DMS53 (cell line): Measurements from ENCODE around the gene PTPRN2.
"Not testable (repeated sequence)": the region's sequence is repeated elsewhere in the genome, so short reads cannot be mapped to it uniquely, and the experiment has no call there.

Experiments
- DNase-seq: peaks from one replicate; lab custom pipeline; 2025; lab: John Stamatoyannopoulos, UW

The PTPRN2 gene

GRCh38 chr7:158516524-158516923 lies 71.1 kb downstream of the PTPRN2 start:
- DNase-seq = no peak

DNA sequence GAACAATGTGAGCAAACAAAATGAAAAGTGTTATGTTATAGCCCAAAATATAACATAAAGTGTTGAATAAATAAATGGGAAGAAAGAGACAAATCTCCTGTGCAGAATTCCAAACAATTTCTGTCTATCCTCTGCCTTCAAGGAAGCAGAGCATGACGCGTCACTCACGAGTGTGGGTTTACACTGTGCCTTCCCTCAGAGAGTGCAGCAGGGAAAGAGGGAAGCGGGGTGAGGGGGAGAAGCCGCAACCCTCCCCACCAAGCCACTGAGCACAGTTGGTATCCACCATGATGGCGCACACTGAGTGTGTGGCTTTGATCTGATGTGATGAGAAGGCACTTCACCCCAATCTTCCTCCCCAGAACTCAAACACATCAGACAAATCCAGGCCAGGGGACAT lies 74.8 kb downstream of the PTPRN2 start:
- no peak for DNase-seq

GRCh38 chr7:158512042-158512441 lies 75.6 kb downstream of the PTPRN2 start:
- DNase-seq = no peak

GRCh38 chr7:158508802-158509385 lies 78.7 kb downstream of the PTPRN2 start:
- no peak for DNase-seq

DNA sequence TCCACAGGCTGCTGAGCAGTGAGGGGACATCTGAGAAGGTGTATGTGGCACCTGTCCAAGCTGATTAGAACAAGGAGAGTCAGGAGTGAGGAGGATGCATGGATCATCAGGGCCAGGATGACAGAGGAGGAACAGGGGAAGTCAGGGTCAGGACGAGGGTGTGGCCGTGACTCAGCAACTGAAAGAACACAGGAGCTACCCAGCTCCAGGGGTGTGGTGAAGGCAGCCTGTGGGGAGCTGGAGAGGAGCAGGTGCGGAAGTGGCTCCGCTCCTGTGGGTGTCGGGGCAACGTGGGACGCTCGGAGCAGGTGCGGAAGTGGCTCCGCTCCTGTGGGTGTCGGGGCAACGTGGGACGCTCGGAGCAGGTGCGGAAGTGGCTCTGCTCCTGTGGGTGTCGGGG lies 79.3 kb downstream of the PTPRN2 start:
- DNase-seq = not testable (repeated sequence)

DNA sequence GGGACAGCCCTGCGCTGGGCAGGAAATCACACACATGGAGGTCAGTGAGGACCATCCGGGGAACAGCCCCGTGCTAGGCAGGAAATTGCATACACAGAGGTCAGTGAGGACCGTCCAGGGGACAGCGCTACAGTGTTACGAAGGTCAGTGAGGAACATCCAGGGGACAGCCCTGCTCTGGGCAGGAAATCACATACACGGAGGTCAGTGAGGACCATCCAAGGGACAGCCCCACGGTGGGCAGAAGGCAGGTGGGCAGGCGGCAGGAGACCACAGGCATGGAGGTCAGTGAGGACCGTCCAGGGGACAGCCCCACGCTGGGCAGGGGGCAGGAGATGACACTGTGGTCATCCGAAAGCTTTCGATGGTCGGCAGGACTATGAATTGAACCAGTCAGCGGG lies 79.7 kb downstream of the PTPRN2 start:
- no peak for DNase-seq

GRCh38 chr7:158507175-158507574 lies 80.4 kb downstream of the PTPRN2 start:
- not testable (repeated sequence) for DNase-seq

DNA sequence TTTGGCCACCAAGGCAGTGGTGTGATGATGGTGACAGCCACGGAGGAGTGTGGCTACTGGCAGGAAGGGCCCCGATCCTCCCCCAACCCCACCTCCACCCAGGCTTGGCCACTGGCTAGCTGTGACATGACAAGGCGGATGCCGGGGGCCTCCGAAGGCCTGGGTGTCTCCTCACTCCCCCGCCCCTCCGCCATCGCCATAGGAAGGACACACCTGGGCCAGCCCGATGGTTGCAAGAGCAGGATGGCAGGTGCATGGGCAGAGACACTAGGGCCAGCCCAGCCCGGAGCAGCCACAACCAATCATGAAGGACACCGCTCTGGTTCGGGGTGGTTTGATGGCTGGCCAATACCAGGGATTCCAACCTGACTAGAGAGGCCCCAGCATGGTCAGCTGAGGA lies 81.0 kb downstream of the PTPRN2 start:
- DNase-seq = no peak

DNA sequence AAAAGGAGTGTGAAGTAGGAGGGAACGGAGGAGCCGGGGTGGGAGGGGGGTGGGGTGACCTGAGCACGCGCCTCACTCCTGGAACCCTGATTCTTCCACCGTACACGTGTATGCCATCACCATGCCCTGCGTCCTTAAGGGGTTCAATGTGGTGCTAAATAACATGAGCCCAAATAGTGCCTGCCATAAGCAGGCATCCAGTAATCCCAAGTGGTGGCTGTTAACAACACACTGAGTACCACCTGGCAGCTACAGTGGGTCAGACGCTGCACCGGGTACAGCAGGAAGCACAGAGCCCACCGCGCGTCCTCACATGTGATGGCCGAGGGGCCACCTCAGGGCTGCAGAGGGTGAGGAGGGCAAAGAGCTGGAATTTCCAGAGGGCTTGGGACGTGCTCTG lies 81.9 kb downstream of the PTPRN2 start:
- no peak for DNase-seq

DNA sequence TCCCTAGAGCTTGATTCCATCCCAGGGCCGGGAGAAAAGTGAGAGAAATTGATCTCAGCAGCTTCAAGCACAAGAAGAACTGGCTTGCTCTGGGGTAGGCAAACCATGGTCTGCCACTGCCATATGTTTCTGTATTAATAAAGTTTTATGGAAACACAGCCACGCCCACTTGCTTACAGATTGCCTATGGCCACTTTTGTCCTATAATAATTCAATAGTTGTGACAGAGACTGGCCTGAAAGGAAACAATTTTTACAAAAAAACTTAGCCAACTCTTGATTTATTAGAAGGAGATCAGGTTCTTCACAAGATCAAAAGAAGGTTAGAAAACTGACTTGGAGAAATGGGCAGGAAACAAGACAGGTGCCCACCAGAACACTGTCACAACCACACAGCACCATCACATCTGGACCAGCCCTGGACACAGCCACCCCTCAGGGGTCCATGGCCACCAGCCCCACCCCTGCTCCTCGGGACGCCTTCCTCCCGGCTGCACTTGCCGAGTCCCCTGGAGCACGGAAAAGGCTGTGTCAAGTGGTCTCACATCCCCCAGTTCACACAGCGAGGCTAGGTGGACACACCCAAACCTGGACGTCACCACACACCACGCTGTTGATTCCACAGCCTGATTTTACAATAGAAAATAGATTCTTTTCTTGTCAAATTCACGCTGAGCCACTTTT lies 85.4 kb downstream of the PTPRN2 start:
- no peak for DNase-seq

DNA sequence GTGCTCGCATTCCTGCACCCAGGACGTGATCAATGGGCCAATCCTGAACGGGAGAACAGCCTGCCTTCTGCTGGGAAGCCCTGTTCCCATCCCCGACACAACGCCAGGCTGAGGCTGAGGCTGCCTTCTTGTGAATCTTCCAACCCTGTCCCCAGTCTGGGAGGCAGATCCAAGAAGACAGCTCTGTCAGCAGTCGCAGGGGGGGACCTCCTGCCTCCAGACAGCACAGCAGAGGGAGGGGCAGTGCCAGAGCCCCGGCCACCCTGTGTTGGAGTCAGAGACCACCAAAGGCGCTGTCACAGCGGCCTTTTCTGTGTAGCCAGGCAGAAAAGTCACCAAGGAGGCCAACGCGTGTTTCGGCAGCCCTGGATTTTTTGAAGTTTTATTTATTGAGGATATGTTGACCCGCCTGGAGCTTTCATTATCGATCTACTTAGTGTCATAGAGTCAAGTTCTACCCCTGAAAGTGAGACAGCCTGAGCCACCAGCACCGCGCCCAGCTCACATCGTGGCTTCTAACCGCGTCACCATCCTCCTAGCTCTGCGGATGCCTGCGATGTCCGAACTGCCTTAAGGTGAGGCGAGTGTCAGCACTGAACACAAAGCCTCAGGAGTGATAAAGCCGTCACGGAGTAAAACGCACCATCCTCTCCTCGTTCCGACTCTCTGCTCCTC lies 86.1 kb downstream of the PTPRN2 start:
- DNase-seq = no peak

DNA sequence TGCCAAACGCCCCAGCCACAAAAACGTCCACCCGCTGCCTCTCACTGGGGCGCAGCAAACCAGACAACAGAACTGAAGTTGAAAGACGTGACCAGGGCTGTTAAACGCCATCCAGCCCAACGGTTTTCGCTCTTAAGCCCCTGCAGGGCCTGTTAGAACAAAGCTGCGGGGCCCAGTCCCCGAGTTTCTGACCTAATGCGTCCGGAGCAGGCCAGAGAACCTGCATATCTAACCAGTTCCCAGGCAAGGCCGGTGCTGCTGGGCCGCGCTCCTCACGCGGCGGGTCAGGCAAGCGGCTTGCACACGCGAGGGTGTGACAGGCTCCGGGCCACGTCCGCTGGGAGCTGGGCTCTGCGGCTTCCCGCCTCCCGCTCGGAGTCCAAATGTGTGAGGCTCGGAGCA lies 87.0 kb downstream of the PTPRN2 start:
- no peak for DNase-seq

GRCh38 chr7:158499082-158499455 lies 88.6 kb downstream of the PTPRN2 start:
- no peak for DNase-seq

DNA sequence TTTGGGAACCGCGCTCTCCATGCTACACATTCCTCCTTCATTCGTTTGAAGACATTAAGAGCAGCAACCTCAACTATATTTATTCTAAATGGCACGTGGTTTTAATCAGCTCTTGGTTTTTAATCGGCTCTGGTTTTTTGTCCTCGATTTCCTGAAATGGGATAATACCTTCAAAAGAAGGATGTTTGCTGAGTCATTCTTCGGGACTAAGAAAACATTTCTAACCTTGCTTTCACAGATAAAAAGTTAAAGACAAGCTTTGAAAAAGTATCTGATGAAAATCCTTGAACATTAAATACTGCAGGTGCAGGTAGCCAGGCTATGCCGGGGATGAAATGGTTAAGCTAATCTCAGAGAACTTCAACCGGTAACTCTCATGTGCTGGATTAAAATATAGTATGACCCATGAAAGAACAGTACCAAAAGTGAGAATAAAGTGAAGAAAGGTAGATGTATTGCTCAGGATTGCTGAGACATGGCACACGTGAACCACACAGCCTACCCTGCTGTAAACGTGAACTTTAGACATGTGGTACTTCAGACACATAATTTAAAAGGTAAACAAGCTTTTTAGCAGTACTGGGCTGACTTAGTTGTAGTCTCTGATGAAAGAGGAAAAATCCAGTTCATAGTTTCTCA lies 89.1 kb downstream of the PTPRN2 start:
- DNase-seq = peak; percentile 19

DNA sequence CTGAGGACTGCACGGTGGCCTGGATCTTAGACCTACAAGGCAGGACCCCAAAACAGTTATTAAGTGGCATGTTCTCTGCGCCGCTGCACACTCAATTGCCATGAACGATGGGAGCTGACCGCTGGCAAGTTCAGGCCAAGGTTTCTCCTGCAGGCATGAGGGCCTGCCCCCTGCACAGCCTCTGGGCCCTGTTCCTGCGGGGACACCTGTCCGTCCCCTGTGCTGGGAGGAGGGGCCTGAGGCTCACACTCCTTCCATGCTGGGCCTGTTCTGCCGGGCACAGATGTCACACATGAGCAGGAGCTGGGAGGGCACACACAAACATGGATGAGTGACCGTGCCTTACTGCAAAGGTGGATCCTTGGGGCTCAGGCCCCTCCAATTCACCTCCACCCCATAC lies 90.0 kb downstream of the PTPRN2 start:
- no peak for DNase-seq

DNA sequence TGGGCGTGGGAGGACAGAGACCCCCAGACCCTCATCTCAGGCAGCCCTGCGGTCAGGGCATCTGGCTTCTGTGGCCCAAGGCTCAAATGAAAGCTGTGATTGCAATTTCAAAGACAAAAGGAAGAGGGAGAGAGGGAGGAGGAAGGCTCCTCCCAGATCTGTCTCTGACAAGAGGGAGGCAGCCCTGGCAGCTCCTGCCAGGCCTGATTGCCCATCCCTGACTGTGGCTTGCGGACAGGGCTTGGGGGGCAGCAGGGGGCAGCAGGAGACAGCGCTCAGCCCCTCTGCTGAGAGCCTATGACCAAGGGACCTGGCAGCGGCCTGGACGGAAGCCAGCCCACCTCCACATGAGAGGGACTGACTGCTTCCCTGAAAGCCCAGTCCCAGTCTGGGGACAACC lies 91.8 kb downstream of the PTPRN2 start:
- peak; percentile 36 for DNase-seq

DNA sequence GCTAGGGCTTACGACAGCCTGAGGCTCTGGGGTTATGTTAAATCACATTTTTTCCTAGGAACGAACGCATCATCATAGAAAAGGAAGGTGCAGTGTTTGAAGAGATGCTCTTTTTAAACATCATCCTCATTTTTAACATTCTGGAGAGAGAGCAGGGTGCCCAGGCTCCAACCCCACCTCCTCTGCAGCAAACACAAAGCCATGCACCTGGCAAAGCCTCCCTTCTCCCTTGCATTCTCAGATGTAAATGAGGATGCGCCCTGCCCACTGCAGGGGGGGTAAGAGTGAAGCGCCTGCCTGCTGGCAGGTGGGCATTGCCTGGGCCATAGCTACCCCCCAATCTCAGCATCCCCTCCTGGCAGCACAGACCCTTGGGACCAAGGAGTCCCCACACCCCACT lies 92.4 kb downstream of the PTPRN2 start:
- DNase-seq = no peak

DNA sequence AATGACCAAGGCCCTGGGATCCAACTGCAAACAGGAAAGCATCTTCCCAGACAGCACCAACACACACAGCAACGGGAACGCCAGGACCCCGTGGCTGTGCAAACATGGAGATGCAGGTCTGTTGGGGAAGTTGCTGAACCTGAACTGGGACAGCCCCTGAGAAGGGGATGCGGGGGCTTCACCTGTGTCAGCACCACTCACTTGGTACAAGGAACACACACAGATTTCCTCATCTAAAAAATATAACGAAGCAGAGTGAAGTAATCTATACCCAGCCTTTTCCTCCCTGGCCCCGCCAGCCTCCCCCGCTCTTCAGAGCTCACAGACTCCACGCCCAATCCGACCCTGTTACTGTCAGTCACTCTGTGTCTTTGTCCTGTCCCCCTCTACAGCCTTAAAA lies 93.0 kb downstream of the PTPRN2 start:
- DNase-seq = no peak

GRCh38 chr7:158494162-158494586 lies 93.4 kb downstream of the PTPRN2 start:
- DNase-seq = no peak

- no peak for DNase-seq
These were observed 95.3 kb downstream of the PTPRN2 start for GRCh38 chr7:158492367-158492764.

- DNase-seq = no peak
These were observed 96.5 kb downstream of the PTPRN2 start for GRCh38 chr7:158491094-158491493.

DNA sequence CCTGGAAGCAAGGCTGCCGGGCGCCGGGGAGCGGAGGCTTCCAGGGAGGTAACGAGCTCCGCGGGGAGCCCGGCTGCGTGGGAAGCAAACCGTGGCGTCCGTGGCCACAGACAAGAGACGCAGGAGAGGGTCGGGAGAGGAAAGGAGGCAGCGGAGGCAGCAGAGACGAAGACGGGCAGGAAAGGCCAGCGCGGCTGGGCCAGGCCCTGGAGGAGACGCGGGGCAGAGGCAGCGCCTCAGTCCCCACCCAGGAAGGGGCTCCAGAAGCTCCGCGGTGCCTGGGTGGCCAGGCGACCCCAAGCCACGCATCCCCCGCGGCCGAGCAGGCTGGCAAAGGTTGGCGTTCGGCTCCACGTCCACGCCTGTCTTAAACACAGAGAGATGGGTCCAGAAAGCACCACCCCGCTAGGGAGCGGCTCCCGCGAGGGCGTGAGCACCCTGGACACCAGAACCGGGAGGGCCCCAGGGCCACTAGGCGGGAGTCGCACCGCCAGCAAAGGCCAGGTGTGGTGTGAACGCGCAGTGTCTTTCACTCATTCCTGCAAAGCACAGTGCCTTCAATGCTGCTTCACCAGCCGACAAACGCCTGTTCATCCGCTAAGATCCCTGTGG lies 97.3 kb downstream of the PTPRN2 start:
- DNase-seq = no peak
